SK-N-SH (cell line): ENCODE measurements around the gene CCDC68. TPM values are rescaled to one million over a fixed set of nuclear protein-coding genes. Genes with fewer than 3 reads are reported as not detected.

Source experiments
- CTCF ChIA-PET: fragments of 300-600, 350-600 bp; formaldehyde crosslinking; extraction: SDS; loops from one replicate; lab custom pipeline; 2021; lab: Yijun Ruan, JAX
- POLR2A ChIA-PET: fragments of 350-600 bp; sonication (Branson Sonifier 250); formaldehyde crosslinking; extraction: SDS; loops from one replicate; lab custom pipeline; 2020; ENCODE audit warnings: antibody characterized with exemption, inconsistent platforms; lab: Yijun Ruan, JAX
- DNase-seq: peaks from one replicate; pipeline ENCODE4 v3.0.0; 2012
- H2AFZ ChIP-seq: fragments of 200-600 bp; sonication (generic); 2 replicates; pipeline ENCODE4 v1.8.1; 2016; ENCODE audit warnings: antibody characterized with exemption, mild to moderate bottlenecking, low read depth
- H3F3A ChIP-seq: fragments of 200-600 bp; sonication (generic); replicated peaks from 2 replicates; pipeline ENCODE3; 2016; ENCODE audit warnings: antibody characterized with exemption, mild to moderate bottlenecking; ENCODE audit not compliant: insufficient read depth
- H3K27ac ChIP-seq, 2 experiments: fragments of 200-500 bp in 1 of 2; fragments of 200-600 bp in 1 of 2; sonication (Bioruptor generic) in 1 of 2; sonication (generic), shearing (Covaris generic) in 1 of 2; 2 replicates each; pipeline versions ENCODE4 v1.5.1 to v1.6.1; 2014 to 2016; ENCODE audit warnings: low read depth in 2 of 2, inconsistent platforms in 1 of 2, low read length in 1 of 2, mild to moderate bottlenecking in 1 of 2, mixed read lengths in 1 of 2
- H3K27me3 ChIP-seq: fragments of 200-600 bp; sonication (generic), shearing (Covaris generic); 2 replicates; pipeline ENCODE4 v1.6.1; 2016; ENCODE audit warnings: mixed run types; ENCODE audit not compliant: insufficient read depth
- H3K36me3 ChIP-seq, 2 experiments: fragments of 200-500 bp in 1 of 2; fragments of 200-600 bp in 1 of 2; sonication (Bioruptor generic) in 1 of 2; sonication (generic) in 1 of 2; replicated peaks in 1 of 2; 2 replicates each; pipeline versions ENCODE3 to v1.5.1; 2014 to 2016; ENCODE audit warnings: low read length in 1 of 2, mild to moderate bottlenecking in 1 of 2; ENCODE audit not compliant: insufficient read depth in 2 of 2, control insufficient read depth in 1 of 2
- H3K4me1 ChIP-seq, 2 experiments: fragments of 200-500 bp in 1 of 2; fragments of 200-600 bp in 1 of 2; sonication (Bioruptor generic) in 1 of 2; sonication (generic), shearing (Covaris generic) in 1 of 2; 2 replicates each; pipeline versions ENCODE4 v1.5.1 to v1.6.1; 2014 to 2016; ENCODE audit warnings: low read depth in 1 of 2, low read length in 1 of 2, mixed run types in 1 of 2; ENCODE audit not compliant: insufficient read depth in 2 of 2, control insufficient read depth in 1 of 2
- H3K4me2 ChIP-seq: fragments of 200-600 bp; sonication (generic), shearing (Covaris generic); 2 replicates; pipeline ENCODE4 v1.6.1; 2017; ENCODE audit warnings: mixed run types
- H3K4me3 ChIP-seq, 2 experiments: fragments of 200-500 bp in 1 of 2; fragments of 200-600 bp in 1 of 2; sonication (Bioruptor generic) in 1 of 2; sonication (generic), shearing (Covaris generic) in 1 of 2; 2 replicates each; pipeline versions ENCODE4 v1.5.1 to v1.8.1; 2014 to 2016; ENCODE audit warnings: low read depth in 2 of 2, inconsistent platforms in 1 of 2, low read length in 1 of 2, mild to moderate bottlenecking in 1 of 2, mixed read lengths in 1 of 2, moderate library complexity in 1 of 2
- H3K79me2 ChIP-seq: fragments of 200-600 bp; sonication (generic); 2 replicates; pipeline ENCODE4 v1.8.1; 2017; ENCODE audit warnings: mild to moderate bottlenecking; ENCODE audit not compliant: insufficient read depth
- H3K9ac ChIP-seq: fragments of 200-600 bp; sonication (generic); 2 replicates; pipeline ENCODE4 v1.6.1; 2017; ENCODE audit warnings: mixed run types
- H3K9me2 ChIP-seq: fragments of 200-600 bp; sonication (generic); 2 replicates; pipeline ENCODE4 v1.6.1; 2017; ENCODE audit warnings: mixed run types
- H3K9me3 ChIP-seq: fragments of 200-600 bp; sonication (generic); 2 replicates; pipeline ENCODE4 v1.6.1; 2017; ENCODE audit warnings: mixed run types, mild to moderate bottlenecking, moderate library complexity
- H4K20me1 ChIP-seq: fragments of 200-600 bp; sonication (generic); 2 replicates; pipeline ENCODE4 v1.6.1; 2017; ENCODE audit warnings: mild to moderate bottlenecking, mixed run types; ENCODE audit not compliant: insufficient read depth
- EP300 ChIP-seq, 2 experiments: IDR thresholded peaks; 2 replicates each; pipeline versions ENCODE4 v1.4.0 to v1.6.1; 2012; ENCODE audit warnings: borderline replicate concordance in 1 of 2, low read depth in 1 of 2, low read length in 1 of 2
- FOXJ3 ChIP-seq: sonication (generic); formaldehyde crosslinking; IDR thresholded peaks from 2 replicates; pipeline ENCODE4 v1.5.1; 2020; ENCODE audit warnings: mild to moderate bottlenecking, missing genetic modification reagents
- FOXM1 ChIP-seq: IDR thresholded peaks from 2 replicates; pipeline ENCODE4 v1.4.0; 2012; ENCODE audit warnings: low read depth, mild to moderate bottlenecking
- GABPA ChIP-seq: IDR thresholded peaks from 2 replicates; pipeline ENCODE4 v1.4.0; 2012; ENCODE audit warnings: low read depth, mild to moderate bottlenecking
- MXI1 ChIP-seq: IDR thresholded peaks from 2 replicates; pipeline ENCODE4 v1.6.1; 2012; ENCODE audit warnings: mild to moderate bottlenecking, low read depth, low read length, improper control_type of control experiment
- NFIC ChIP-seq: IDR thresholded peaks from 2 replicates; pipeline ENCODE4 v1.4.0; 2012; ENCODE audit warnings: borderline replicate concordance
- RCOR1 ChIP-seq: fragments of 150-350 bp; IDR thresholded peaks from 2 replicates; pipeline ENCODE4 v1.6.1; 2017; ENCODE audit warnings: antibody characterized with exemption, low read length
- RFX5 ChIP-seq: IDR thresholded peaks from 2 replicates; pipeline ENCODE4 v1.6.1; 2012; ENCODE audit warnings: mild to moderate bottlenecking, improper control_type of control experiment, low read length
- RXRA ChIP-seq: IDR thresholded peaks from 2 replicates; pipeline ENCODE4 v1.4.0; 2012; ENCODE audit warnings: low read depth, mild to moderate bottlenecking, borderline replicate concordance
- SMC3 ChIP-seq: IDR thresholded peaks from 2 replicates; pipeline ENCODE4 v1.6.1; 2012; ENCODE audit warnings: low read depth, low read length, improper control_type of control experiment
- TAF1 ChIP-seq: IDR thresholded peaks from 2 replicates; pipeline ENCODE4 v1.6.1; 2012; ENCODE audit warnings: low read depth, mild to moderate bottlenecking, low read length, moderate library complexity, borderline replicate concordance
- TCF12 ChIP-seq: IDR thresholded peaks from 2 replicates; pipeline ENCODE4 v1.4.0; 2012
- WGBS: methylation state at CpG from one replicate; pipeline ENCODE4 v1.1.6; 2017; ENCODE audit warnings: low lambda C conversion rate; 5-methylcytosine and 5-hydroxymethylcytosine counted together
- polyA plus RNA-seq, 3 experiments: library from polyadenylated mRNA; depleted of rRNA; stranded (reverse); fragments of >200 nt; gene quantifications; 2 replicates each; pipeline ENCODE4 v1.2.3, GENCODE V29; 2012
- TF ChIP-seq, protein P1 (sequence below): IDR thresholded peaks from 2 replicates; pipeline ENCODE4 v1.4.0; 2012; ENCODE audit warnings: low read depth
- TF ChIP-seq, protein P2 (sequence below): fragments of 150-350 bp; IDR thresholded peaks from 2 replicates; pipeline ENCODE4 v1.6.1; 2017; ENCODE audit warnings: antibody characterized with exemption, low read length, low read depth, borderline replicate concordance
- TF ChIP-seq, protein P3 (sequence below): IDR thresholded peaks from 2 replicates; pipeline ENCODE4 v1.4.0; 2012; ENCODE audit warnings: low read depth, borderline replicate concordance
- TF ChIP-seq, protein P4 (sequence below): IDR thresholded peaks from 2 replicates; pipeline ENCODE4; 2012
- TF ChIP-seq, protein P5 (sequence below): IDR thresholded peaks from 2 replicates; pipeline ENCODE4 v1.6.1; 2012; ENCODE audit warnings: mild to moderate bottlenecking, low read depth, low read length, moderate library complexity

Gene CCDC68
- polyA plus RNA-seq, 1 of the 3 experiments (the other 2 are of a cell fraction): not detected

DNA sequence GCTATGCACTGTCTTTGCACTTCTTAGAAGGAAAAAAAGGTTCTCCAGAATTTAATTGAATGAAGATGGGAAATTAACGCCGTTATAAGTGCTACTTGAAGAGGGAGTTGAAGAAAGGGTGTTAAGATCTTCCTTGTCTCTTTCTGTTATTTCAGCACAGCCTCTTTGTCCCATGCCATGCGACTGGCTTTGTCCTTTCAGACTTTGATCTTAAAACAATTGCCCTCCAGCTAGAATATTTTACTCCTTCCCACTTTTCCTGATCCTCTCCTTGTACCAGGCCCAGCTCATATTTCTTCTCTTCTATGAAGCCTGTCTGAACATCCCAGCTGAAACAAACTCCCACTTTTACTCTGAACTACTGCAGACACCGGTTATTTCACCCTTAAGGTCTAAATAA lies 79.6 kb downstream of the CCDC68 start:
- DNase-seq: no peak
- Histone ChIP-seq H3K9me3 (no peaks in the 10 kb centered on the region), H2AFZ (no peak overlapping the region), H3K79me2 (no peaks in the 10 kb centered on the region), H3K27ac (no peak overlapping the region), H3K27me3 (no peaks in the 10 kb centered on the region), H3F3A (no peaks in the 10 kb centered on the region), H3K4me1 (peaks cover 0 to 13% of the 10 kb centered on the region in 2 experiments; a peak in 2 of 4 replicates), H3K9me2 (no peaks in the 10 kb centered on the region)
- CTCF ChIA-PET: interaction anchor here (0.8 kb wide), 1 partner anchor 51 kb away, joined by 3 read pairs; no protein-coding TSS in a partner anchor
- TF ChIP-seq, protein P1, sequence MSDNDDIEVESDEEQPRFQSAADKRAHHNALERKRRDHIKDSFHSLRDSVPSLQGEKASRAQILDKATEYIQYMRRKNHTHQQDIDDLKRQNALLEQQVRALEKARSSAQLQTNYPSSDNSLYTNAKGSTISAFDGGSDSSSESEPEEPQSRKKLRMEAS: no peak
- TF ChIP-seq SMC3 (no peak), NFIC (no peak), RFX5 (no peak), RXRA (no peak), FOXJ3 (CRISPR knock-in tag) (no peak), GABPA (no peak), EP300 (IDR thresholded peaks at IDR 0.05; ENCODE audit: borderline replicate concordance in 1 of 2, low read depth in 1 of 2, low read length in 1 of 2) (no peak), TAF1 (no peak), RCOR1 (no peak), FOXM1 (no peak), MXI1 (no peak), TCF12 (no peak)
- TF ChIP-seq, protein P2, sequence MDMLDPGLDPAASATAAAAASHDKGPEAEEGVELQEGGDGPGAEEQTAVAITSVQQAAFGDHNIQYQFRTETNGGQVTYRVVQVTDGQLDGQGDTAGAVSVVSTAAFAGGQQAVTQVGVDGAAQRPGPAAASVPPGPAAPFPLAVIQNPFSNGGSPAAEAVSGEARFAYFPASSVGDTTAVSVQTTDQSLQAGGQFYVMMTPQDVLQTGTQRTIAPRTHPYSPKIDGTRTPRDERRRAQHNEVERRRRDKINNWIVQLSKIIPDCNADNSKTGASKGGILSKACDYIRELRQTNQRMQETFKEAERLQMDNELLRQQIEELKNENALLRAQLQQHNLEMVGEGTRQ: no peak
- TF ChIP-seq, protein P3, sequence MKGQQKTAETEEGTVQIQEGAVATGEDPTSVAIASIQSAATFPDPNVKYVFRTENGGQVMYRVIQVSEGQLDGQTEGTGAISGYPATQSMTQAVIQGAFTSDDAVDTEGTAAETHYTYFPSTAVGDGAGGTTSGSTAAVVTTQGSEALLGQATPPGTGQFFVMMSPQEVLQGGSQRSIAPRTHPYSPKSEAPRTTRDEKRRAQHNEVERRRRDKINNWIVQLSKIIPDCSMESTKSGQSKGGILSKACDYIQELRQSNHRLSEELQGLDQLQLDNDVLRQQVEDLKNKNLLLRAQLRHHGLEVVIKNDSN: no peak
- TF ChIP-seq, protein P4, sequence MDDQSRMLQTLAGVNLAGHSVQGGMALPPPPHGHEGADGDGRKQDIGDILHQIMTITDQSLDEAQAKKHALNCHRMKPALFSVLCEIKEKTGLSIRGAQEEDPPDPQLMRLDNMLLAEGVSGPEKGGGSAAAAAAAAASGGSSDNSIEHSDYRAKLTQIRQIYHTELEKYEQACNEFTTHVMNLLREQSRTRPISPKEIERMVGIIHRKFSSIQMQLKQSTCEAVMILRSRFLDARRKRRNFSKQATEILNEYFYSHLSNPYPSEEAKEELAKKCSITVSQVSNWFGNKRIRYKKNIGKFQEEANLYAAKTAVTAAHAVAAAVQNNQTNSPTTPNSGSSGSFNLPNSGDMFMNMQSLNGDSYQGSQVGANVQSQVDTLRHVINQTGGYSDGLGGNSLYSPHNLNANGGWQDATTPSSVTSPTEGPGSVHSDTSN: no peak
- TF ChIP-seq, protein P5, sequence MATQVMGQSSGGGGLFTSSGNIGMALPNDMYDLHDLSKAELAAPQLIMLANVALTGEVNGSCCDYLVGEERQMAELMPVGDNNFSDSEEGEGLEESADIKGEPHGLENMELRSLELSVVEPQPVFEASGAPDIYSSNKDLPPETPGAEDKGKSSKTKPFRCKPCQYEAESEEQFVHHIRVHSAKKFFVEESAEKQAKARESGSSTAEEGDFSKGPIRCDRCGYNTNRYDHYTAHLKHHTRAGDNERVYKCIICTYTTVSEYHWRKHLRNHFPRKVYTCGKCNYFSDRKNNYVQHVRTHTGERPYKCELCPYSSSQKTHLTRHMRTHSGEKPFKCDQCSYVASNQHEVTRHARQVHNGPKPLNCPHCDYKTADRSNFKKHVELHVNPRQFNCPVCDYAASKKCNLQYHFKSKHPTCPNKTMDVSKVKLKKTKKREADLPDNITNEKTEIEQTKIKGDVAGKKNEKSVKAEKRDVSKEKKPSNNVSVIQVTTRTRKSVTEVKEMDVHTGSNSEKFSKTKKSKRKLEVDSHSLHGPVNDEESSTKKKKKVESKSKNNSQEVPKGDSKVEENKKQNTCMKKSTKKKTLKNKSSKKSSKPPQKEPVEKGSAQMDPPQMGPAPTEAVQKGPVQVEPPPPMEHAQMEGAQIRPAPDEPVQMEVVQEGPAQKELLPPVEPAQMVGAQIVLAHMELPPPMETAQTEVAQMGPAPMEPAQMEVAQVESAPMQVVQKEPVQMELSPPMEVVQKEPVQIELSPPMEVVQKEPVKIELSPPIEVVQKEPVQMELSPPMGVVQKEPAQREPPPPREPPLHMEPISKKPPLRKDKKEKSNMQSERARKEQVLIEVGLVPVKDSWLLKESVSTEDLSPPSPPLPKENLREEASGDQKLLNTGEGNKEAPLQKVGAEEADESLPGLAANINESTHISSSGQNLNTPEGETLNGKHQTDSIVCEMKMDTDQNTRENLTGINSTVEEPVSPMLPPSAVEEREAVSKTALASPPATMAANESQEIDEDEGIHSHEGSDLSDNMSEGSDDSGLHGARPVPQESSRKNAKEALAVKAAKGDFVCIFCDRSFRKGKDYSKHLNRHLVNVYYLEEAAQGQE: no peak
- TF ChIP-seq, all 33 proteins: peak for 0
- no peak overlapping the region for H3K4me3 ChIP-seq
- H3K36me3 ChIP-seq: no peaks in the 10 kb centered on the region
- H3K9ac ChIP-seq: no peak overlapping the region
- no peak overlapping the region for H3K4me2 ChIP-seq
- 95% methylated on average over 4 of the region's 4 CpGs for WGBS
- H4K20me1 ChIP-seq: no peaks in the 10 kb centered on the region
- POLR2A ChIA-PET: no interaction called here
